IMR-90 (cell line): ENCODE results near the gene RADIL.

Experiments used
- MAZ ChIP-seq: IDR thresholded peaks from 2 replicates; pipeline ENCODE4 v1.6.1; 2012; ENCODE audit warnings: low read depth, mild to moderate bottlenecking, low read length, improper control_type of control experiment, moderate library complexity, borderline replicate concordance
- POLR2A ChIP-seq: IDR thresholded peaks from 2 replicates; pipeline ENCODE4 v1.6.1; 2012; ENCODE audit warnings: mild to moderate bottlenecking, low read depth, low read length
- RAD21 ChIP-seq: IDR thresholded peaks from 2 replicates; pipeline ENCODE4 v1.6.1; 2012; ENCODE audit warnings: low read length, improper control_type of control experiment
- RCOR1 ChIP-seq: IDR thresholded peaks from 2 replicates; pipeline ENCODE4 v1.6.1; 2012; ENCODE audit warnings: mild to moderate bottlenecking, low read length, improper control_type of control experiment; ENCODE audit not compliant: insufficient replicate concordance
- SMC3 ChIP-seq: fragments of 150-350 bp; IDR thresholded peaks from 2 replicates; pipeline ENCODE4 v1.6.1; 2016; ENCODE audit warnings: low read depth, mild to moderate bottlenecking, antibody characterized with exemption, low read length, moderate library complexity
- TF ChIP-seq, protein P1 (sequence below): conservative IDR thresholded peaks from 2 replicates; pipeline ENCODE4 v1.5.1; 2012; ENCODE audit warnings: mild to moderate bottlenecking, low read depth, low read length, improper control_type of control experiment

DNA sequence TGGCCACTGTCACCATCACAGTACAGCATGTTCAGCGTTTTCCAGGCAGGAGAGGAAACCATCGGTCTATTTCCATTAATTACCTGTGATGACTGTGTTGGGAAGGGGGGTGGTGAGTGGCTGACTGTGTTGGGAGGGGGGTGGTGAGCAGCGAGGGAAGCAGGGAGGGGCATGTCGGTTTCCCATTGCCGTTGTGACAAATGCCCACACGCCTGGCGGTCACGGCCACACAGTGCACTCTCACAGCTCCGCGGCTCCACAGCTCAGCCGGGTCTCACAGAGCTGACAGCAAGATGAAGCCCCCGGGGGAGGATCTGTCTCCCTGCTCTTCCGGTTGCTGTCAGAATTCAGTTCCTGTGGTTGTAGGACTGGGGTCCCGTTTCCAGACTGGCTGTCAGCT is 69.1 kb downstream of the RADIL start:
- TF ChIP-seq, protein P1, sequence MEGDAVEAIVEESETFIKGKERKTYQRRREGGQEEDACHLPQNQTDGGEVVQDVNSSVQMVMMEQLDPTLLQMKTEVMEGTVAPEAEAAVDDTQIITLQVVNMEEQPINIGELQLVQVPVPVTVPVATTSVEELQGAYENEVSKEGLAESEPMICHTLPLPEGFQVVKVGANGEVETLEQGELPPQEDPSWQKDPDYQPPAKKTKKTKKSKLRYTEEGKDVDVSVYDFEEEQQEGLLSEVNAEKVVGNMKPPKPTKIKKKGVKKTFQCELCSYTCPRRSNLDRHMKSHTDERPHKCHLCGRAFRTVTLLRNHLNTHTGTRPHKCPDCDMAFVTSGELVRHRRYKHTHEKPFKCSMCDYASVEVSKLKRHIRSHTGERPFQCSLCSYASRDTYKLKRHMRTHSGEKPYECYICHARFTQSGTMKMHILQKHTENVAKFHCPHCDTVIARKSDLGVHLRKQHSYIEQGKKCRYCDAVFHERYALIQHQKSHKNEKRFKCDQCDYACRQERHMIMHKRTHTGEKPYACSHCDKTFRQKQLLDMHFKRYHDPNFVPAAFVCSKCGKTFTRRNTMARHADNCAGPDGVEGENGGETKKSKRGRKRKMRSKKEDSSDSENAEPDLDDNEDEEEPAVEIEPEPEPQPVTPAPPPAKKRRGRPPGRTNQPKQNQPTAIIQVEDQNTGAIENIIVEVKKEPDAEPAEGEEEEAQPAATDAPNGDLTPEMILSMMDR: no peak
- TF ChIP-seq POLR2A: no peak
- TF ChIP-seq RCOR1: no peak
- TF ChIP-seq SMC3: no peak
- no peak for TF ChIP-seq MAZ
- no peak for TF ChIP-seq RAD21
